Measurements from ENCODE around the gene GRIN2A.

The GRIN2A gene

GRCh38 chr16:10137341-10137740 is 44.9 kb downstream of the GRIN2A start:
- DNase-seq (ENCODE audit: low read depth in 1 of 2, low spot score in 1 of 2) = no peak

DNA sequence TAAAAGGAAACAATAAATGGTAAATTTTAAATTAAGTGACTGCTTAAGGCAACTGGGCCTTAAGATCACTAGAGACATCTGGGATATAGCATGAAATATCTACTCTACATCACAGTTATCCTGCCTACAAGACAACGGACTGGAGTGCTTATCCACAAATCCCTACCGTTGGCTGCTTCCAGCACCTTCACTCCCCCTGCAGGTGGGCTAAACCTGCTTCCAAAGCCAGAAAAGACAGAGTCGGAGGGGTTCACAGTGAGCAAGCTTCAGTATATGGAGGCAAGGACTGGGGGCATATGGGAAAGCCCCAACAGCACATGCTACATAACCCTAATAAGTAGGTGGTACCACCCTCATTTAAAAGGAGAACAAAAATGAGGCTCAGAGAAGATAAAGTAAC is 45.3 kb downstream of the GRIN2A start:
- DNase-seq (ENCODE audit: low read depth in 1 of 2, low spot score in 1 of 2) = no peak

GRCh38 chr16:10130538-10130937 is 51.7 kb downstream of the GRIN2A start:
- no peak for DNase-seq (ENCODE audit: low read depth in 1 of 2, low spot score in 1 of 2)

GRCh38 chr16:10128397-10129258 is 53.6 kb downstream of the GRIN2A start:
- DNase-seq (ENCODE audit: low read depth in 1 of 2, low spot score in 1 of 2) = no peak

DNA sequence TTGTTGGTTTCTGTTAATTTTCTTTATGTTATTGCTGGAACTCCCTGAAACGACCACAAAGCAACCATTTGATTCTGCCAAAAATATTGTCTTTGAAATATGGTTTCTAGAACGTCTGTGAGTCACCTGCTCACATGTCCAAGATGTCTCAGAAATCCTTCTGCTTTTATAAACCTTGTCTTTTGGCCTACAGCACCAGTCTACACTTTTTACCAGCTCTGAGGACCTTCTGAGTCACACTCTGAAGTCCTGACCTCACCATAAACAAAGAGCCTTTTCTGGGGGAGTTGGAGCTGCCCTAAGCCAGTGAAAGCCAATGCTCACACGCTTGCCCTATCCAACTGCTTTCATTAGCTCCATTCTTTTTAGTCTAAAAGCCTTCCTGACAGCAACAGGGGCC is 55.5 kb downstream of the GRIN2A start:
- no peak for DNase-seq (ENCODE audit: low read depth in 1 of 2, low spot score in 1 of 2)

GRCh38 chr16:10123141-10123540 is 59.1 kb downstream of the GRIN2A start:
- DNase-seq (ENCODE audit: low read depth in 1 of 2, low spot score in 1 of 2) = no peak

DNA sequence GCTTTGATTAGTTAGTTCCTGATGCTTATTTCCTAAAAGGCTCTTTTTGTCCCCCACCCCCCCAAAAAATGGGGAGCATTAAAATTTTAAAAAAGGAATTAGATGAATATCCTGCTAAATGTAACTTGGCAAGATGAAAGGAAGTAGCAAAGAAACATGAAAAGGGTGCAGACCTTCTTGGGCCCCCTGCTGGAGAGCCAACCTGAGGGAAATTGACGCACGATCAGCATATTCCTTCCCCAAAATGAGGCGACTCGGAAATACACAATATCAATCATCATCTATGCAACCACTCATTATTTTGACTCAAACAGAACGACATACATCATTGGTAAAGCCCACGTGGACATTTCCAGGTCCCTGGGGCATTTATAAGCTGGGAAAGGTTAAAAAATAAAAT is 59.7 kb downstream of the GRIN2A start:
- no peak for DNase-seq (ENCODE audit: low read depth in 1 of 2, low spot score in 1 of 2)

GRCh38 chr16:10121897-10122425 is 60.3 kb downstream of the GRIN2A start:
- no peak for DNase-seq (ENCODE audit: low read depth in 1 of 2, low spot score in 1 of 2)

GRCh38 chr16:10121491-10121890 is 60.7 kb downstream of the GRIN2A start:
- no peak for DNase-seq (ENCODE audit: low read depth in 1 of 2, low spot score in 1 of 2)

- DNase-seq (ENCODE audit: low read depth in 1 of 2, low spot score in 1 of 2) = no peak
Measured at GRCh38 chr16:10120953-10121352, 61.3 kb downstream of the GRIN2A start.

- DNase-seq (ENCODE audit: low read depth in 1 of 2, low spot score in 1 of 2) = no peak
Measured at GRCh38 chr16:10114409-10114808, 67.8 kb downstream of the GRIN2A start.

DNA sequence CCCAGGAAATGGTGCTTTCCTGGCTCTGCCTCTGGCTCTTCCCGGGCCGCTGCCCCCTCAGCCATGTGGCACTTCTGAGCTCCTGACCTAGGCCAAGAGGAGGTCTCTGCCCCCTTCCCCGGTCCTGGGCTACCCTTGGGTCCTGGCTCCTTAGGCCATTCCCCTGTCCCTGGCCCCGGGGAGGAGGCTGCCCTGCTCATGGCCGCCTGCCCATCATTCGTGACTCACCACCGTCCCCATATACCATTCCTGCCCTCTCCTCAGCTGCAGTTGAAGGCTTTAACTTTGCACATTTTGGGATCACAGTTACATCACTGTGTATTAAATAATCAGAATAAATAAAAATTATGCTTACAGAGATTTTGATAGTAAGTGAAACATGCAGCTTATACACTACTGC is 69.0 kb downstream of the GRIN2A start:
- DNase-seq (ENCODE audit: low read depth in 1 of 2, low spot score in 1 of 2) = no peak

DNA sequence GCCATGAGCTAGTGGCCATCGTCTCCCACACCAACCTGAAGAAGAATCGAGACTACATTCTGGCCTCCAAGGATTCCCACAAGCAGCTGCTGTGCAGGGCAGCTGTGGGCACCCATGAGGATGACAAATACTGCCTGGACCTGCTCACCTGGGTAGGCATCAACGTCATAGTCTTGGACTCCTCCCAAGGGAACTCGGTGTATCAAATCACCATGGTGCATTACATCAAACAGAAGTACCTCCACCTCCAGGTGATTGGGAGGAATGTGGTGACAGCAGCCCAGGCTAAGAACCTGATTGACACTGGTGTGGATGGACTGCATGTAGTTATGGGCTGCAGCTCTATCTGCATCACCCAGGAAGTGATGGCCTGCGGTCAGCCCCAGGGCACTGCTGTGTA is 70.2 kb downstream of the GRIN2A start:
- DNase-seq (ENCODE audit: low read depth in 1 of 2, low spot score in 1 of 2) = no peak

DNA sequence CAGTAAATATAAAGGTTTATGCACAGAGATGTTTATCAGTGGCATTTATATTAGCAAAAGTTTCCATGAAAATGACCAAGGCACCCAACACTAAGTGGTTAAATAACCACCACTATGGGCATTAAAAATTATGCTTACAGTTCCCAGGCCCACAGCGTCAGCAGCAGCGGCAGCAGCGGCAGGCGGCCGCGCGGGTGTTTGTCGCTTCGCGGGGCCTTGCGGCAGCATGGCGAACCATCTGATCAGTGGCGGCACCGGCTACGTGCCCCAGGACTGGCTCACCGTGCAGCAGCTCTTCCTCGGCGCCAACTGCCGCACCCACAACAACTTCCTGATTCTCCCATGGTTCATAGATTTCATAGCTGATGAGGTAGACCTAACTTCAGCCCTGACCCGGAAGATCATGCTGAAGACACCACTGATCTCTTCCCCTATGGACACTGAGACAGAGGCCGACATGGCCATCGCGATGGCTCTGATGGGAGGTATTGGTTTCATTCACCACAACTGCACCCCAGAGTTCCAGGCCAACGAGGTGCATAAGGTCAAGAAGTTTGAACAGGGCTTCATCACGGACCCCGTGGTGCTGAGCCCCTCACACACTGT is 71.0 kb downstream of the GRIN2A start:
- no peak for DNase-seq (ENCODE audit: low read depth in 1 of 2, low spot score in 1 of 2)

- DNase-seq (ENCODE audit: low read depth in 1 of 2, low spot score in 1 of 2) = no peak
Measured at GRCh38 chr16:10110552-10110951, 71.7 kb downstream of the GRIN2A start.

GRCh38 chr16:10107081-10107480 is 75.1 kb downstream of the GRIN2A start:
- DNase-seq (ENCODE audit: low read depth in 1 of 2, low spot score in 1 of 2) = no peak

DNA sequence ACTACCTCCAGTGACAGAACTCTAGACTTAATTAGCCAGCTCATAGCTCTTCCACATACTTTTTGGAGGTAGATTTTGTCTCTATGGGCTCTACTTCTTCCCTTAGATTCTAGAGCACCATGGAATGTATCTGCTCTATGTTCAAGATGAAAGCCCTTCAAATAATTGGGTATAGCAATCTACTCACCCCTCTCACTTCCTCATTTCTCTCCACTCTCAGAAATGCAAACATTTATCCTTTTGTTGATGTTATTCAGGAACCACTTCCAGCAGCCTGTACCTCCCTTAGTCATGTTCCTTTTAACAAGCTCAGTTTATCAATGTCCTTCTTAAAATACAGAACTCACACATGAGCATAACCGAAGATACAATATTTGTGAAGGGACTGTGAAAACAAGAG is 78.5 kb downstream of the GRIN2A start:
- DNase-seq (ENCODE audit: low read depth in 1 of 2, low spot score in 1 of 2) = no peak

- no peak for DNase-seq (ENCODE audit: low read depth in 1 of 2, low spot score in 1 of 2)
Measured at GRCh38 chr16:10103118-10103517, 79.1 kb downstream of the GRIN2A start.

DNA sequence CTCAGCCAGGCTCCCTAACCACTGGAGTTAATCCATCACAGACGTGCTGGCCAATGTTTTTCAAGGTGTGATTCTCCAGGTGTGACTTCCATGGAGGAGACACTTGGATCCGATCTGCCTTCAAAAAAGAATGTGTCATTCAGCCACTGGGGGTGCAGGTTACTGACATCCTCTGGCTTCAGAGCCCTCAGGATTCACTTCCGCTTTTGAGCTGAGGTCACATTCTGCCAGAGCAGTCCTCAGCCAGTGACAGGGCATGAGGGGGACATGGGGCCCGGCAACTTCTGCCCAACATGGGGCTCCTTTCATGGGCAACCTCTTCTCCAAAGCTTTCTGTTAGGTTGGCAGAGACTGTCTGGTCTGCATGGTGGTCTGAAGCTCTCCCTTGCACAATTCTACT is 81.4 kb downstream of the GRIN2A start:
- DNase-seq (ENCODE audit: low read depth in 1 of 2, low spot score in 1 of 2) = no peak

DNA sequence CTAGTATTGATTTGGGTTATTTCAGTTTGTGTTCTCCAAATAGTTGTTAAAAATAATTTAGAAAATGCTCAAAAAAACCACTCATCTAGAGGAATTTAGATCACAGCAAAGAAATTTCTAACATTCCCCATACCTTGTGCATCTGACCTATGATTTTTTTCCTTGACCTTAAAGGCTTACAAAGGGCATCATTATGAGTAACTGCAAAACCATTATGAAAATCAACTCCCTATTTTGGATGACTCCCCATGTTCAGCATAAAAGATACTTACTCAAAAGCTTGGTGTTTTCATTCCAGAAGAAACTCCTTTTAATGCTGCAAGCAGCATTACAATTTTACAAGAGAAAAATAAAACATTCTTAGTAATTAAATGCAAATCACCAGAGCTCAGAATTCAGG is 83.2 kb downstream of the GRIN2A start:
- DNase-seq (ENCODE audit: low read depth in 1 of 2, low spot score in 1 of 2) = no peak

DNA sequence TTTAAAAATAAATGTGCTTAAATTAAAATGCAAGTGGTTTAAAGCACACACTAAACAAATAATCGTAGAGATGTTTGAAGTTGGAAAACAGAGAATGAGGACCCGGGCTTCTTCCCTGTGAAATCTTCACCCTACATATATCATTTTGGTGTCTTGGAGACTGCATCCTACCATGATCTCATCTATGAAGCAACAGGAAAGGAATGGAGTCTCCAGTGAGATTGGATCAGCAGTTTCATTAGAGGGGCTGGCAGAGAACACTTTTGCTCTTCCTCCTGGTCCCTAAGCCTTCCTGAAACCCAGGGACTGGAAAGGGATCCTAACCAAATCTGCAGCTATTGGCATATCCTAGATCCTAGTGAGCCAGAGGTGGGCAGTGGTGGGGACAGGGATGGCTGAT is 85.0 kb downstream of the GRIN2A start:
- DNase-seq (ENCODE audit: low read depth in 1 of 2, low spot score in 1 of 2) = no peak

GRCh38 chr16:10093576-10093975 is 88.7 kb downstream of the GRIN2A start:
- no peak for DNase-seq (ENCODE audit: low read depth in 1 of 2, low spot score in 1 of 2)

GRCh38 chr16:10090816-10091215 is 91.4 kb downstream of the GRIN2A start:
- DNase-seq (ENCODE audit: low read depth in 1 of 2, low spot score in 1 of 2) = no peak
